Activated naive CD4-positive, alpha-beta T cell treated with anti-CD3 and anti-CD28 coated beads, Interleukin-2, amount 10 ng/mL, durations not matched to agents 7 days and 5 days (primary cell): Measurements from ENCODE around the gene LRRC32.

ENCODE experiments used
- CTCF ChIA-PET: fragments of 350-600 bp; sonication (Branson Sonifier 250); formaldehyde crosslinking; loops from one replicate; lab custom pipeline; 2021; ENCODE audit warnings: antibody characterized with exemption; lab: Charles Lee
- DNase-seq: peaks from one replicate; pipeline ENCODE4 v3.0.0-alpha.2; 2020
- H3K27ac Mint-ChIP-seq: one replicate; pipeline ENCODE4 v1.8.0; 2021; ENCODE audit warnings: mild to moderate bottlenecking, moderate library complexity, mixed read lengths
- H3K27me3 Mint-ChIP-seq: one replicate; pipeline ENCODE4 v1.8.0; 2021; ENCODE audit warnings: mild to moderate bottlenecking, mixed read lengths
- H3K36me3 Mint-ChIP-seq: one replicate; pipeline ENCODE4 v1.8.0; 2021; ENCODE audit warnings: mixed read lengths
- H3K4me1 Mint-ChIP-seq: one replicate; pipeline ENCODE4 v1.8.0; 2021; ENCODE audit warnings: mixed read lengths
- H3K4me3 Mint-ChIP-seq: one replicate; pipeline ENCODE4 v1.8.0; 2021; ENCODE audit warnings: mild to moderate bottlenecking, moderate library complexity, mixed read lengths
- H3K9me3 Mint-ChIP-seq: one replicate; pipeline ENCODE4 v1.8.0; 2021; ENCODE audit warnings: mixed read lengths

LRRC32 gene

DNA sequence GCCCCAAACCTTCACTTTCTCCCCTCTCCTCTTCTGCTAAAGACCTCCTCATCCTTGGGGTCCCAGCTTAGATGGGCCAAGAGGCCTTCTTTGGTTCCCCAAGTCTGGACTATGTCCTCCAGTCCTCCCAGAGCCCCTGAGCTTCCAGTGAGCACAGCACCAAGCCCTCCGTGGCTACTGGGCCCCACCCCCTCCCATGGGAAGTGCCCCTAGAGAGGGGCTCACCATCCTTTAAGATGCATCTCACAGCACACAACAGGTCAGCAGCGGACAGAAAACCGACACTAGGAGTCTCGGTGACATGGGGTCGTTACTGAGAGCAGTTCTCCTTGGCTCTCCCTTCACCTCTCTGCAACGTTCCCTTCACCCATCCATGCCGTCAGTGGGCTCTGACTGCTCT, 2.7 kb downstream of the LRRC32 start:
- peaks cover 55% of the 10 kb centered on the region for H3K27me3 Mint-ChIP-seq
- peaks cover 42% of the 10 kb centered on the region for H3K4me1 Mint-ChIP-seq
- no peaks in the 10 kb centered on the region for H3K36me3 Mint-ChIP-seq
- no peak overlapping the region for H3K4me3 Mint-ChIP-seq
- CTCF ChIA-PET, result no interaction called here
- no peak overlapping the region for H3K27ac Mint-ChIP-seq
- no peak for DNase-seq
- no peaks in the 10 kb centered on the region for H3K9me3 Mint-ChIP-seq

DNA sequence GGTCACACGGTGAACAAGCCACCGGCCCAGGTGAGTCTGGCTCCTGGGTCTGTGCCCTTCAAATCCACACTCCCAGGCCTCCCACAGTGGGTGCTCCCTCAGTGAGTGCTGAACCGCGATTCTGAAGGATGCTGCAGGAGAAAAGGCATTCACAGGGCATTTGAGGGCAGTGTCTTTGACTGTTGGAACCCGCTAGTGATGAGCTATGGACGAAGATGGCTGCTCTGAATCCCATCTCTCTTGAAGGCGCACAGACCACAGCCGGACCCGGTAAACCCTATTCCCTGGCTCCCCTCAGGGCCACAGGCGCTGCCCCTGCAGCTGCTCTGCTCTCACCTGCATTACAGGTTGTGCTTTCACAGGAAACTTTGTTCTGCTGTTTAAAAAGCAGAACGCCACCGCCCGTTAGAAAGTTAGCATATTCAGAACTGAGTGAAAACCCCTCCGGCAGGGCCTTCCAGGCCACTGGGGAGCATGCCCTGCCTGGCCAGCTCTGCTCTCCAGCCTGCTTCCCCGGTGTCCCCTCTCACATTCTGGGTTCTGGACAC, 3.2 kb downstream of the LRRC32 start:
- H3K27ac Mint-ChIP-seq, result no peak overlapping the region
- H3K9me3 Mint-ChIP-seq, result no peaks in the 10 kb centered on the region
- no peak overlapping the region for H3K4me3 Mint-ChIP-seq
- H3K36me3 Mint-ChIP-seq, result no peaks in the 10 kb centered on the region
- H3K4me1 Mint-ChIP-seq, result peaks cover 38% of the 10 kb centered on the region
- DNase-seq, result no peak
- H3K27me3 Mint-ChIP-seq, result peaks cover 56% of the 10 kb centered on the region
- CTCF ChIA-PET, result no interaction called here

DNA sequence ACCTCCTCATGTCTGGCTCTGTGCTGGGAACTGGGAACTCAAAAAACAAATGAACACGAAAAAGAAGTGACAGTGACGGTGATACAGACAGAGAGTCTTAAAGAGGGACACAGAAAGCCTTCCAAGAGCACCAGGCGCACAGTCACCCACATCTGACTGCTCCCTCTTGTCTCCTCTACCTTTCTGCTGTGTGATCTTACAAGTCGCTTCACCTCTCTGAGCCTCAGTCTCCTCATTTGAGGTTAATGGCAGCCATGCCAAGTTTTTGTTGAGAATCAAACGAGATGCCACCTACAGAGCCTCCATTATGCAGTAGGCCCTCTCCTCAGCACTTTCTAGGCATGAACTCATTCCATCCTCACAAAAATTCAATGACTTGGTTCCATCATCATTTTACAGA, 3.7 kb downstream of the LRRC32 start:
- H3K4me3 Mint-ChIP-seq, result no peak overlapping the region
- CTCF ChIA-PET, result no interaction called here
- H3K27ac Mint-ChIP-seq, result no peak overlapping the region
- no peaks in the 10 kb centered on the region for H3K9me3 Mint-ChIP-seq
- H3K27me3 Mint-ChIP-seq, result peaks cover 55% of the 10 kb centered on the region
- no peak for DNase-seq
- no peaks in the 10 kb centered on the region for H3K36me3 Mint-ChIP-seq
- peaks cover 35% of the 10 kb centered on the region for H3K4me1 Mint-ChIP-seq

DNA sequence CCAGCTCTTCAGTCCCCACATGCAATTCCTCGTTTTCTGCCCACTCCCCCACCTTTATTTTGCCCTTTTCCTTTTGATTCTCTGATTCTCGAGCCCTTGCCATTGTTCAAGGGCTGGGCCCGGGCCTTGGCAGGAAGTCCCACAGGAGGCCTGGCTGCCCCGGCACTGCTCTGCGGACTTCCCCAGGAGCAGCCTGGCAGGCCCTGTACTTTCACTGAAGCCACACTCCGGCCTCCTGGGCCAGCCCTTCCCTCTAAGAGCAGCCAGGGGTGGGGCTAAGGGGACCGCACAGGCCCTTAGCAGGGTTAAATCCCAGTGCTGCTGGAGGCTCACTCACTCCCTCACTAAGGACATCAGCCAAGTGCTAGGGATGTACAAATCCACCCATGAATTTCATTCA, 4.1 kb downstream of the LRRC32 start:
- CTCF ChIA-PET, result no interaction called here
- H3K27me3 Mint-ChIP-seq, result peaks cover 50% of the 10 kb centered on the region
- H3K4me1 Mint-ChIP-seq, result peaks cover 30% of the 10 kb centered on the region
- H3K9me3 Mint-ChIP-seq, result no peaks in the 10 kb centered on the region
- H3K4me3 Mint-ChIP-seq, result no peak overlapping the region
- DNase-seq, result no peak
- no peak overlapping the region for H3K27ac Mint-ChIP-seq
- H3K36me3 Mint-ChIP-seq, result no peaks in the 10 kb centered on the region

DNA sequence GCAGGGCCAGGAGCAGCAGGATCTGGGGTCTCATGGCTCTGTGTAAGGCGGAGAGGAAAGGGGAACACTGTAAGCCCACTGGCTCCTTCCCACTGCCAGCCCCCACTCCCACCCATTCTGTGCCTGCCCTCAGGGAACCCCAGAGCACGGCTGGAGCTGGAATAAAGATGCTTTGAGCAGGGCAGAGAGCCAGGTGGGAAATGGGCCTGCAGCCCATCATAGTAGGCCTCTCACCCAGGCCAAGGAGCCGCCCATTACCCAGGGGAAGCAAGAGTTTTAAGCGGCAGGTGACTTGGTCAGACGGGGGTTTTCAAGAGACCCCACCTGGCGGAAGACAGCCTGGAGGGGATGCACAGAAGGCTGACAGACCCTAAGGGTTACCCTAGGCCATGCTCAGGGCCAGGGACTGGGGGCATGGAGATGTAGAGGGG, 4.6 kb downstream of the LRRC32 start:
- H3K36me3 Mint-ChIP-seq, result no peaks in the 10 kb centered on the region
- H3K4me3 Mint-ChIP-seq, result no peak overlapping the region
- H3K9me3 Mint-ChIP-seq, result no peaks in the 10 kb centered on the region
- no peak for DNase-seq
- H3K27ac Mint-ChIP-seq, result no peak overlapping the region
- H3K27me3 Mint-ChIP-seq, result peaks cover 46% of the 10 kb centered on the region
- CTCF ChIA-PET, result no interaction called here
- peaks cover 28% of the 10 kb centered on the region for H3K4me1 Mint-ChIP-seq

DNA sequence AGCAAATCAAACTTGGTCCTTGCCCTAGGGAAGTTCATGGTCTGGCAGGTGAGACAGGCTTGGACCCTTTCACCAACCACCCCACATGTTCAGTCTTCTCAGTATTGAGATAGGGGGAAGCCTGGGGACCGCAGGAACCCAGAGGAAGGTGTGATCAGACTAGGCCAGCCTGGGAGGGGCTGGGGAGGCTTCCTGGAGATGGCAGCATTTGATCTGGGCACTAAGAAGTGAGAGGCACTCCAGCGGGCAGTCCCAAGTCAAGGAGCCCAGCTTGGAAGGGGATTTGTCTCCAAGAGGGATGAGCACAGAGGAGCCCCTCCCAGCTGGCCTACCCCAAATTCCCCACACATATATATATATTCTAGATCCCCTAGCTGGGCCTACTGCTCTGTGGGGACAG, 5.4 kb downstream of the LRRC32 start:
- CTCF ChIA-PET, result no interaction called here

DNA sequence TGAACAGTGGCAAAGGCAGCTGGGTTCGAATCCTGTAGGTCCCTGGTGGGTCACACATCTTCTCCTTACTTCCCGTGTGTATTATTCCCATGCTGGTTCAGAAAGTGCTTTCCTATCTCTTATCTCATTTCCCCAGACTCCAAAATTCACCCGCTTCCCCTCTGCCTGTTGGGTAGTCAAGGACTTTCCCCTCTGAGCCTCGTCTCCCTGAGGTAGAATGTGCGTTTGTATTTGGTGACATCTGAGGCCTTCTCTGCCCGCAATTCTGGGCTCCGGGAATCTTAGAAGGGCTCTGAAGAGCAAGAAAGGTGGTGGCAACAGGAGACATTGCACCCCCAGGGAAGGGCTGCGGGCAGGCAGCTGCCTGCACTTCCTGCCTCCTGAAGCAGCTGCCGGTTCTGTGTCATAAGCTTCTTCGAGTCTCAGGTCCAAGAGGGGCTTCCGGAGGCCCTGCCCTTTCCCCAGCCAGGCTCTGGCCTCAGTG, 5.9 kb downstream of the LRRC32 start:
- Mint-ChIP-seq H3K27me3 (peaks cover 41% of the 10 kb centered on the region), H3K9me3 (no peaks in the 10 kb centered on the region), H3K27ac (peak overlapping the region; percentile 84), H3K36me3 (no peaks in the 10 kb centered on the region), H3K4me1 (peaks cover 23% of the 10 kb centered on the region), H3K4me3 (no peak overlapping the region)
- peak; percentile 61 for DNase-seq
- CTCF ChIA-PET, result interaction anchor here (1.1 kb wide), 1 partner anchor 95 kb away, joined by 5 read pairs; no protein-coding TSS in a partner anchor

More for the DNA sequence above, 5.4 kb downstream of the LRRC32 start:
- H3K4me1 Mint-ChIP-seq, result peaks cover 27% of the 10 kb centered on the region
- no peak overlapping the region for H3K4me3 Mint-ChIP-seq
- peak overlapping the region; percentile 84 for H3K27ac Mint-ChIP-seq
- no peaks in the 10 kb centered on the region for H3K36me3 Mint-ChIP-seq
- peaks cover 44% of the 10 kb centered on the region for H3K27me3 Mint-ChIP-seq
- H3K9me3 Mint-ChIP-seq, result no peaks in the 10 kb centered on the region
- DNase-seq, result no peak

DNA sequence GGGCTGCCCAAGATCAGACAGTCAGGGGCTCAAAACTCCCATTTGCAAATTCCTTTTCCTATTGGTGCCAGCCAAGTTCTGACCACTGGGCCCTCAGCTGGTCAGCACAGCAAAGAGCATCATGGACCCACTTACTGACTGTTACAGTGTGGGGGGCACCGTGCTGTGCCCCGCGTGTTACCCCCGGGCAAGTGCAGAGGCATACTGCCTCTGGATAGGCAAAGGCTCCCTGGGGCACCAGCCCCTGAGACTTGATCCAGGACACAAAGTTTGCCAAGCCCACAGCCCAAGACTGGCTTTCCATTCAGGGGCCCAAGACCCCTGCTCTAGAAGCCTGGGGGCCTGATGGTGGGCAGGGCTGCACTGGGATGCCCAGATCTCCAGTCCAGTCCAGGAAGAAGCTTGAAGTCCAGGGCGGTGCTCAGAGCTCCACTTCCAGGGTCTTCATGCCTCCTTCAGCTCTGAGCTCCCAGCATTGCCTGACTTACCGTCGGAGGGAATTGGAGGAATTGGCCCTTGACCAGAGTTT, 6.6 kb downstream of the LRRC32 start:
- peaks cover 41% of the 10 kb centered on the region for H3K27me3 Mint-ChIP-seq

DNA sequence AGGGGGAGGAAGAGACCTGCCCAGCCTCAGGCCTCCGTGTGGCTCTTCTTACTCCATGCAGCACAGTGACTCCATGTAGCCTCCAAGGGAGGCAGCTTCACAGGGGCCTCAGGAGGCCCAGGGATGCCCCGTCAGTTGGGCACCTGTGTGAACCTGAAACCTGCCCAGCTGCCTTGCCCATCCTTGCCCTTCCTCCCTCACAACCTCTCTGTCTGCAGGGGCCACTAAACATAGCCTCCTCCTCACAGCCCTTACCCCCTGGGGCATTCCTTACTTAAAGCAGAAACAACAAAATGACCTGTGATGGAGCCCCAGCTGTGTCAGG, 7.1 kb downstream of the LRRC32 start:
- DNase-seq, result no peak
- Mint-ChIP-seq H3K4me3 (no peak overlapping the region), H3K27me3 (peaks cover 40% of the 10 kb centered on the region), H3K36me3 (no peaks in the 10 kb centered on the region), H3K9me3 (no peaks in the 10 kb centered on the region), H3K4me1 (peaks cover 23% of the 10 kb centered on the region), H3K27ac (no peak overlapping the region)
- CTCF ChIA-PET, result no interaction called here

More for the DNA sequence above, 6.6 kb downstream of the LRRC32 start:
- no peak overlapping the region for H3K4me3 Mint-ChIP-seq
- CTCF ChIA-PET, result interaction anchor here (1.1 kb wide), 1 partner anchor 94 kb away, joined by 5 read pairs; no protein-coding TSS in a partner anchor
- H3K27ac Mint-ChIP-seq, result no peak overlapping the region
- peaks cover 23% of the 10 kb centered on the region for H3K4me1 Mint-ChIP-seq
- no peak for DNase-seq
- H3K36me3 Mint-ChIP-seq, result no peaks in the 10 kb centered on the region
- no peaks in the 10 kb centered on the region for H3K9me3 Mint-ChIP-seq

DNA sequence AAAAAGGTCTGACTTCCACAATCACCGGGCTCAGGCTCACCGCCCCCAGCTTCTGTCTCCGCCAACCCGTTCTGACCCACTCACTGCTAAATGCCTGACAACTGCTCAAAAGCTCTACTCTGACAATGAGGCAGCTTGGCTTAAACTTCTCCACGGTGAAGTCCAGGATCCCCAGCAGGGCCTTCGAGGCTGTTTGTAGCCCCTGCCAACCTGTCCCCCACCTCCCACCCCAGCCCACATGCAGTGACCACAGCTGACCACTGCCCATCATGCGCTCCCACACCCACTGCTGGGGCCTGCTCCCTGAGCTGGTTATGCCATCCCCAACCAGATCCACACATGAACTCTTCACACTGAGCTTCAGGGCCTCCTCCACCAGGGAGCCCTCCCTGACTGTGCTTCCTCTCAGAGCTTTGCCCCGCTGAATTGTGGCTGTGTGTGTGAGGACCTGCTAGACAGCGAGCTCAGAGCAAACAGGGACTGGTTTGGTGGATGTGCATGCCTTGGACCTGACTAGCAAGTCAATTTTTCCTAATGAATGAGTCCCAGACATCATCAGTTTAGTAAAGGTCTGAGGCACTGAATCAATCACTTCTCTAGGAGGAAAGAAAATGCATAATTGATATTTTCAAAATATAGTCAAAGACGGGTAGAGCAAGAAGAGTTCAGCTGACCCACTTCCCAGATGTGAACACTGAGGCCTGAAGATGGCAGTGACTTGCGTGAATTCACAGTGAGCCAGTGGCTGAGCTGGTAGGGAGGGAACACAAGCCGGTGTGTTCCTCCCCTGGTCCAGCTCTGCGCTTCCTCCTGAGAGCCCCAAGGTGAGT, 7.7 kb downstream of the LRRC32 start:
- Mint-ChIP-seq H3K9me3 (no peaks in the 10 kb centered on the region), H3K36me3 (no peaks in the 10 kb centered on the region), H3K4me3 (no peak overlapping the region), H3K27ac (no peak overlapping the region), H3K4me1 (peaks cover 23% of the 10 kb centered on the region), H3K27me3 (peaks cover 34% of the 10 kb centered on the region)
- CTCF ChIA-PET, result no interaction called here
- DNase-seq, result no peak

DNA sequence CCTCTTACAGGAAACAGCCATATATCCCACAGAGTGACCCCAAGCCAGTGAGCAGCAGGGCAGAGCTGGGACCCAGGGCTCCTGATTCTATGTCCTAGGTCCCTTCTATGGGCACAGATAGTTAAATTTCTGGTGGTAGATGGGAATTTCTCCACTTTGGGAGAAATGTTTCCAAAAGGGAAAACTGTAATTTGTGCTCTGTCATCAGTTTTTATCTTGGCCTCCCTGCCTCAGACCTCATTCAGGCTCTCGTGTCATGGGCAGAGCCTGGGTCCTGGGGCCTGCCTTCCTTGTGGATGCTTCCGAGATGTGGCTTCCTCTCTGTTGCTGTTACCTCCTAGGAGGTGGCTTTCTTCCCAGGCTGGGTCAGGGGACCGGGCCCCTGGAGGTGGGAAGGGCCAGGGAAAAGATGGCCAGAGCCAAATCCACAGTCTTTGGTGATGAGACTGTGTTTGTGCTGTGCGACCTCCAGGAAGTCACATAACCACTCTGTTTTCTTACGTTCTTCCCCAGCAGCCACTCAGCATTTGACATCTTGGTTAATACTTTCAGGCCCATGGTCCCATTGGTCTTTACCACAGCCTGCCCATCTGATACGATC, 8.6 kb downstream of the LRRC32 start:
- Mint-ChIP-seq H3K27ac (peak overlapping the region; percentile 74), H3K27me3 (peaks cover 30% of the 10 kb centered on the region), H3K4me3 (no peak overlapping the region), H3K36me3 (no peaks in the 10 kb centered on the region), H3K9me3 (no peaks in the 10 kb centered on the region), H3K4me1 (peaks cover 23% of the 10 kb centered on the region)
- no peak for DNase-seq
- CTCF ChIA-PET, result no interaction called here

DNA sequence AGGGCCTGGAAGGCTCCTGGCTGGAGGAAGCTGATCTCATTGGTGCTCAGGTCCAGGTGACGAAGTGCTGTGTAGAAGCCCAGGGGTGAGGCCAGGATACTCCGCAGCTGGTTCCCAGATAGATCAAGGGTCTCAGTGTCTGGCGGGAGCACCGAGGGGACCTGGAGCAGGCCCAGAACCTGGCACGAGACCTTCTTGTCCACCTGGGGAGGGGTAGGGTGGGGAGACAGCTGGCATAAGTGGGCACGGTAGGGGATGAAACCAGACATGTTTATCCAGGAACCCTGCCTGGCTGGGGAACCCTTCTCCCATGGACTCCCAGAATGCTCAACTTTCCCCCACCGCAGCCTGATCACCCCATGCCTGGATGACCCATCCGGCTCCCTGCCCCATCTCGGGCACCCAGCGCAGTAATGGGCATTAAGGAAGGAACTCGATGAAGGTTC, 9.2 kb downstream of the LRRC32 start:
- Mint-ChIP-seq H3K4me3 (no peak overlapping the region), H3K9me3 (no peaks in the 10 kb centered on the region), H3K27ac (no peak overlapping the region), H3K4me1 (peaks cover 26% of the 10 kb centered on the region), H3K27me3 (peaks cover 36% of the 10 kb centered on the region), H3K36me3 (no peaks in the 10 kb centered on the region)
- no peak for DNase-seq
- CTCF ChIA-PET, result no interaction called here

DNA sequence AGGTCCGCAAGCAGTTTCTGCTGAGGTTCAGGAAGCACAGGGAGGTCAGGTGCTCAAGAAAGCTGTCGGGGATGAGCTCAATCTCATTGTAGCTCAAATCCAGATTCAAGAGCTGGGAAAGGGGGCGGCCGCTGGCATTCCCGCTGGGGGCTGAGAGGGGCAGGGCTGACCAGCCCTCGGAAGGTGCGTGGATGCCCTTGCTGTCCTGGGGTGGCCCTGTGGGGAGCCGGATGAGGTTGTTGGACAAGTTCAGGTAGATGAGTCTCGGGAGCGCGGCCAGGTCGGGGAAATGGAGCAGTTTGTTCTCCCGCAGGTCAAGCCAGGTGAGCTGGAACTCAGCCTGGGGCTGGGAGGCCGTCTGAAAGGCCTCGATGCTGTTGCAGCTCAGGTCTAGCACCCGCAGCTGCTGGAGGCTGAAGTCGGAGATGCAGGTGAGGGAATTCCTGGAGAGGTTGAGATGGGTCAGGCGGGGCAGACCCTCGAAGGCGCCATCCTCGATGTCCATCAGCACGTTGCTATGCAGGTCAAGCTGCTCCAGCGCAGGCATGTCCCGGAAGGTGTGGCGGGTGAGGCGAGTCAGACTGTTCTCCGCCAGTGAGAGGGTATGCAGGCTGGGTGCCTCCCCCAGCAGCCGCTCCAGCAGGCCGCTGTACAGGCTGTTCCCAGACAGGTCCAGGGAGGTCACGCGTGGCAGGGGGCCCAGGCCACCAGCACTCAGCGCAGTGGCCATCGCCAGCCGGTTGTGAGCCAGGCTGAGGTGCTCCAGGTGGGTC, 9.8 kb downstream of the LRRC32 start:
- CTCF ChIA-PET, result no interaction called here
- no peaks in the 10 kb centered on the region for H3K9me3 Mint-ChIP-seq
- H3K36me3 Mint-ChIP-seq, result no peaks in the 10 kb centered on the region
- peaks cover 24% of the 10 kb centered on the region for H3K4me1 Mint-ChIP-seq
- H3K27me3 Mint-ChIP-seq, result peaks cover 42% of the 10 kb centered on the region
- no peak overlapping the region for H3K27ac Mint-ChIP-seq
- no peak for DNase-seq
- H3K4me3 Mint-ChIP-seq, result no peak overlapping the region
